HepG2 (cell line): ENCODE measurements around the gene RPL37A. TPM values are rescaled to one million over a fixed set of nuclear protein-coding genes. Genes with fewer than 3 reads are reported as not detected.

ENCODE experiments used
- ATF7-NPFF ChIP-seq: sonication (generic); formaldehyde crosslinking; IDR thresholded peaks from 2 replicates; pipeline ENCODE4 v1.8.1; 2023; ENCODE audit warnings: mild to moderate bottlenecking, low read depth, missing genetic modification reagents, moderate library complexity
- CREB1 ChIP-seq, 2 experiments: fragments of 450-650 bp in 1 of 2; IDR thresholded peaks; 2 replicates each; pipeline ENCODE4 v1.6.1; 2016 to 2017; ENCODE audit warnings: control low read depth in 1 of 2, mild to moderate bottlenecking in 1 of 2, missing compliant biosample characterization in 1 of 2, missing genetic modification characterization in 1 of 2
- MIER3 ChIP-seq: IDR thresholded peaks from 2 replicates; pipeline ENCODE4 v1.6.1; 2016; ENCODE audit warnings: missing compliant biosample characterization, borderline replicate concordance
- REXO4 ChIP-seq: sonication (generic); formaldehyde crosslinking; IDR thresholded peaks from 2 replicates; pipeline ENCODE4 v1.8.0; 2022; ENCODE audit warnings: missing genetic modification reagents, mild to moderate bottlenecking, borderline replicate concordance
- ZNF207 ChIP-seq: fragments of 450-650 bp; IDR thresholded peaks from 2 replicates; pipeline ENCODE4 v1.6.1; 2016; ENCODE audit warnings: antibody characterized with exemption, borderline replicate concordance
- ZNF253 ChIP-seq: sonication (generic); formaldehyde crosslinking; IDR thresholded peaks from 2 replicates; pipeline ENCODE4 v1.8.0; 2022; ENCODE audit warnings: mild to moderate bottlenecking, missing genetic modification reagents, borderline replicate concordance
- ZNF451 ChIP-seq: sonication (generic); formaldehyde crosslinking; IDR thresholded peaks from 2 replicates; pipeline ENCODE4 v1.5.0; 2020; ENCODE audit warnings: mild to moderate bottlenecking, missing genetic modification reagents
- ZNF510 ChIP-seq: sonication (generic); formaldehyde crosslinking; IDR thresholded peaks from 2 replicates; pipeline ENCODE4 v1.4.0; 2020; ENCODE audit warnings: low read depth, mild to moderate bottlenecking, missing genetic modification reagents
- polyA plus RNA-seq, 8 experiments: library from polyadenylated mRNA; depleted of rRNA in 3 of 8; stranded (reverse) in 7 of 8; unstranded in 1 of 8; fragments of >200 nt; fragmentation: Illumina TruSeq in 4 of 8; extraction: Trizol in 4 of 8; gene quantifications; 2 replicates each; pipeline versions ENCODE4 v1.2.1 to v1.2.3, GENCODE V29; 2011 to 2016; ENCODE audit warnings: low read depth in 4 of 8, missing spikeins in 1 of 8, mixed read lengths in 1 of 8; ENCODE audit not compliant: insufficient read depth in 1 of 8
- total RNA-seq, 5 experiments: library from RNA; depleted of rRNA; stranded (reverse); fragments of >200 nt; fragmentation: Illumina TruSeq; extraction: Trizol; gene quantifications; 2 replicates each; pipeline ENCODE4 v1.2.3, GENCODE V29; 2016; ENCODE audit warnings: low read depth in 1 of 5
- TF ChIP-seq, protein P1 (sequence below): sonication (generic); formaldehyde crosslinking; IDR thresholded peaks from 2 replicates; pipeline ENCODE4 v1.4.0; 2020; ENCODE audit warnings: low read depth, missing genetic modification reagents
- TF ChIP-seq, protein P2 (sequence below): sonication (generic); formaldehyde crosslinking; IDR thresholded peaks from 2 replicates; pipeline ENCODE4 v1.8.0; 2022; ENCODE audit warnings: mild to moderate bottlenecking, missing genetic modification reagents, borderline replicate concordance
- TF ChIP-seq, protein P3 (sequence below): sonication (generic); formaldehyde crosslinking; IDR thresholded peaks from 2 replicates; pipeline ENCODE4 v1.4.0; 2020; ENCODE audit warnings: low read depth, mild to moderate bottlenecking, missing genetic modification reagents
- TF ChIP-seq, protein P4 (sequence below): sonication (generic); formaldehyde crosslinking; IDR thresholded peaks from 2 replicates; pipeline ENCODE4 v1.4.0; 2020; ENCODE audit warnings: missing genetic modification reagents
- TF ChIP-seq, protein P5 (sequence below): sonication (generic); formaldehyde crosslinking; IDR thresholded peaks from 2 replicates; pipeline ENCODE4 v1.4.0; 2020; ENCODE audit warnings: missing genetic modification reagents, low read depth, mild to moderate bottlenecking, borderline replicate concordance

The RPL37A gene
- total and polyA plus RNA-seq, 2 of the 13 experiments (the other 11 are each of a cell fraction or from before 2014, with no cell fraction given): 6,902 to 7,910 TPM

DNA sequence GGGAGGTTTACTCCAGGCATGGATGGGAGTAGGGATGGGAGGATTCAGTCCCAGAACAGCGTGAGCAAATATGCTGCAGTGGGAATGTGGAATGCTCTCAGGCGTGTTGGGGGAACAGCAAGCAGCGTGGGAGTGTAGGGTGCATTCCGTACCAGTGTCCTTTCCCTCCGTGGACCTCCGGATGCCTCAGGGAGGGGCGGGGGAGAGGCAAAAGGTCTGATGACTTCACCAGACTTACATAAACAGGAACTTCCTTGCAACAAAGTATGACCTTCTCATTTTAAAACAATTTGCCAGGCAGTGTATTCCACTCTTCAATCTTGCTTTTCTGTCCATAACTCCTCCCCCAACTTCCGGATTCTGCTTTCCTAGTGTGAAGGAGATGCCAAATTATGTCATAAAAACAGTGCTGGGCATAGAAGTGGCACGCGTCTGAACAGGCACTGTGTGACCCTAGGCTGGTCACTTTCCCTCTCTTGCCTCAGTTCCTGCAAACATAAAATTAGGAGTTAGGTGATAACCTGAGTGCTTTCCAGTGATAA lies 36.9 kb downstream of the RPL37A start (continued):
- no peak for TF ChIP-seq REXO4
- no peak for TF ChIP-seq ZNF510
- TF ChIP-seq, protein P1, sequence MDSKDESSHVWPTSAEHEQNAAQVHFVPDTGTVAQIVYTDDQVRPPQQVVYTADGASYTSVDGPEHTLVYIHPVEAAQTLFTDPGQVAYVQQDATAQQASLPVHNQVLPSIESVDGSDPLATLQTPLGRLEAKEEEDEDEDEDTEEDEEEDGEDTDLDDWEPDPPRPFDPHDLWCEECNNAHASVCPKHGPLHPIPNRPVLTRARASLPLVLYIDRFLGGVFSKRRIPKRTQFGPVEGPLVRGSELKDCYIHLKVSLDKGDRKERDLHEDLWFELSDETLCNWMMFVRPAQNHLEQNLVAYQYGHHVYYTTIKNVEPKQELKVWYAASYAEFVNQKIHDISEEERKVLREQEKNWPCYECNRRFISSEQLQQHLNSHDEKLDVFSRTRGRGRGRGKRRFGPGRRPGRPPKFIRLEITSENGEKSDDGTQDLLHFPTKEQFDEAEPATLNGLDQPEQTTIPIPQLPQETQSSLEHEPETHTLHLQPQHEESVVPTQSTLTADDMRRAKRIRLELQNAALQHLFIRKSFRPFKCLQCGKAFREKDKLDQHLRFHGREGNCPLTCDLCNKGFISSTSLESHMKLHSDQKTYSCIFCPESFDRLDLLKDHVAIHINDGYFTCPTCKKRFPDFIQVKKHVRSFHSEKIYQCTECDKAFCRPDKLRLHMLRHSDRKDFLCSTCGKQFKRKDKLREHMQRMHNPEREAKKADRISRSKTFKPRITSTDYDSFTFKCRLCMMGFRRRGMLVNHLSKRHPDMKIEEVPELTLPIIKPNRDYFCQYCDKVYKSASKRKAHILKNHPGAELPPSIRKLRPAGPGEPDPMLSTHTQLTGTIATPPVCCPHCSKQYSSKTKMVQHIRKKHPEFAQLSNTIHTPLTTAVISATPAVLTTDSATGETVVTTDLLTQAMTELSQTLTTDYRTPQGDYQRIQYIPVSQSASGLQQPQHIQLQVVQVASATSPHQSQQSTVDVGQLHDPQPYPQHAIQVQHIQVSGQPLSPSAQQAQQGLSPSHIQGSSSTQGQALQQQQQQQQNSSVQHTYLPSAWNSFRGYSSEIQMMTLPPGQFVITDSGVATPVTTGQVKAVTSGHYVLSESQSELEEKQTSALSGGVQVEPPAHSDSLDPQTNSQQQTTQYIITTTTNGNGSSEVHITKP (CRISPR knock-in tag): no peak; the same call in 1 of the 2 replicates
- TF ChIP-seq, protein P2, sequence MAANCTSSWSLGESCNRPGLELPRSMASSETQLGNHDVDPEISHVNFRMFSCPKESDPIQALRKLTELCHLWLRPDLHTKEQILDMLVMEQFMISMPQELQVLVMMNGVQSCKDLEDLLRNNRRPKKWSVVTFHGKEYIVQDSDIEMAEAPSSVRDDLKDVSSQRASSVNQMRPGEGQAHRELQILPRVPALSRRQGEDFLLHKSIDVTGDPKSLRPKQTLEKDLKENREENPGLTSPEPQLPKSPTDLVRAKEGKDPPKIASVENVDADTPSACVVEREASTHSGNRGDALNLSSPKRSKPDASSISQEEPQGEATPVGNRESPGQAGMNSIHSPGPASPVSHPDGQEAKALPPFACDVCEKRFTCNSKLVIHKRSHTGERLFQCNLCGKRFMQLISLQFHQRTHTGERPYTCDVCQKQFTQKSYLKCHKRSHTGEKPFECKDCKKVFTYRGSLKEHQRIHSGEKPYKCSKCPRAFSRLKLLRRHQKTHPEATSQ: no peak
- no peak for TF ChIP-seq ZNF451 (CRISPR knock-in tag)
- TF ChIP-seq MIER3 (CRISPR knock-in tag): peak; percentile 15; the same call in 1 of the 2 replicates
- TF ChIP-seq ATF7-NPFF (CRISPR knock-in tag): no peak
- TF ChIP-seq CREB1 (IDR thresholded peaks at IDR 0.05): no peak
- TF ChIP-seq CREB1 (CRISPR knock-in tag; IDR thresholded peaks at IDR 0.05): no peak
- TF ChIP-seq, protein P3, sequence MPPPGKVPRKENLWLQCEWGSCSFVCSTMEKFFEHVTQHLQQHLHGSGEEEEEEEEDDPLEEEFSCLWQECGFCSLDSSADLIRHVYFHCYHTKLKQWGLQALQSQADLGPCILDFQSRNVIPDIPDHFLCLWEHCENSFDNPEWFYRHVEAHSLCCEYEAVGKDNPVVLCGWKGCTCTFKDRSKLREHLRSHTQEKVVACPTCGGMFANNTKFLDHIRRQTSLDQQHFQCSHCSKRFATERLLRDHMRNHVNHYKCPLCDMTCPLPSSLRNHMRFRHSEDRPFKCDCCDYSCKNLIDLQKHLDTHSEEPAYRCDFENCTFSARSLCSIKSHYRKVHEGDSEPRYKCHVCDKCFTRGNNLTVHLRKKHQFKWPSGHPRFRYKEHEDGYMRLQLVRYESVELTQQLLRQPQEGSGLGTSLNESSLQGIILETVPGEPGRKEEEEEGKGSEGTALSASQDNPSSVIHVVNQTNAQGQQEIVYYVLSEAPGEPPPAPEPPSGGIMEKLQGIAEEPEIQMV: no peak
- TF ChIP-seq, protein P4, sequence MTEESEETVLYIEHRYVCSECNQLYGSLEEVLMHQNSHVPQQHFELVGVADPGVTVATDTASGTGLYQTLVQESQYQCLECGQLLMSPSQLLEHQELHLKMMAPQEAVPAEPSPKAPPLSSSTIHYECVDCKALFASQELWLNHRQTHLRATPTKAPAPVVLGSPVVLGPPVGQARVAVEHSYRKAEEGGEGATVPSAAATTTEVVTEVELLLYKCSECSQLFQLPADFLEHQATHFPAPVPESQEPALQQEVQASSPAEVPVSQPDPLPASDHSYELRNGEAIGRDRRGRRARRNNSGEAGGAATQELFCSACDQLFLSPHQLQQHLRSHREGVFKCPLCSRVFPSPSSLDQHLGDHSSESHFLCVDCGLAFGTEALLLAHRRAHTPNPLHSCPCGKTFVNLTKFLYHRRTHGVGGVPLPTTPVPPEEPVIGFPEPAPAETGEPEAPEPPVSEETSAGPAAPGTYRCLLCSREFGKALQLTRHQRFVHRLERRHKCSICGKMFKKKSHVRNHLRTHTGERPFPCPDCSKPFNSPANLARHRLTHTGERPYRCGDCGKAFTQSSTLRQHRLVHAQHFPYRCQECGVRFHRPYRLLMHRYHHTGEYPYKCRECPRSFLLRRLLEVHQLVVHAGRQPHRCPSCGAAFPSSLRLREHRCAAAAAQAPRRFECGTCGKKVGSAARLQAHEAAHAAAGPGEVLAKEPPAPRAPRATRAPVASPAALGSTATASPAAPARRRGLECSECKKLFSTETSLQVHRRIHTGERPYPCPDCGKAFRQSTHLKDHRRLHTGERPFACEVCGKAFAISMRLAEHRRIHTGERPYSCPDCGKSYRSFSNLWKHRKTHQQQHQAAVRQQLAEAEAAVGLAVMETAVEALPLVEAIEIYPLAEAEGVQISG (CRISPR knock-in tag): no peak
- TF ChIP-seq ZNF253: no peak
- TF ChIP-seq ZNF207: no peak
- TF ChIP-seq, protein P5, sequence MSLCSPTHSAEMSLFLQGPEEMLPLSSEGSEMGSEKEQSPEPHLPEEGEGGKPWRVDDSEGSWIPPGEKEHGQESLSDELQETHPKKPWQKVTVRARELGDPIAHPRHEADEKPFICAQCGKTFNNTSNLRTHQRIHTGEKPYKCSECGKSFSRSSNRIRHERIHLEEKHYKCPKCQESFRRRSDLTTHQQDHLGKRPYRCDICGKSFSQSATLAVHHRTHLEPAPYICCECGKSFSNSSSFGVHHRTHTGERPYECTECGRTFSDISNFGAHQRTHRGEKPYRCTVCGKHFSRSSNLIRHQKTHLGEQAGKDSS (CRISPR knock-in tag): no peak
